HG02588 (cell line): Measurements from ENCODE around the gene IL17RA.

ENCODE experiments used
- ATAC-seq: cut with Tn5 transposase; IDR thresholded peaks from one replicate; pipeline ENCODE4 v1.9.1; 2021; ENCODE audit warnings: mild to moderate bottlenecking, moderate library complexity; ENCODE audit not compliant: unreplicated experiment

IL17RA gene

DNA sequence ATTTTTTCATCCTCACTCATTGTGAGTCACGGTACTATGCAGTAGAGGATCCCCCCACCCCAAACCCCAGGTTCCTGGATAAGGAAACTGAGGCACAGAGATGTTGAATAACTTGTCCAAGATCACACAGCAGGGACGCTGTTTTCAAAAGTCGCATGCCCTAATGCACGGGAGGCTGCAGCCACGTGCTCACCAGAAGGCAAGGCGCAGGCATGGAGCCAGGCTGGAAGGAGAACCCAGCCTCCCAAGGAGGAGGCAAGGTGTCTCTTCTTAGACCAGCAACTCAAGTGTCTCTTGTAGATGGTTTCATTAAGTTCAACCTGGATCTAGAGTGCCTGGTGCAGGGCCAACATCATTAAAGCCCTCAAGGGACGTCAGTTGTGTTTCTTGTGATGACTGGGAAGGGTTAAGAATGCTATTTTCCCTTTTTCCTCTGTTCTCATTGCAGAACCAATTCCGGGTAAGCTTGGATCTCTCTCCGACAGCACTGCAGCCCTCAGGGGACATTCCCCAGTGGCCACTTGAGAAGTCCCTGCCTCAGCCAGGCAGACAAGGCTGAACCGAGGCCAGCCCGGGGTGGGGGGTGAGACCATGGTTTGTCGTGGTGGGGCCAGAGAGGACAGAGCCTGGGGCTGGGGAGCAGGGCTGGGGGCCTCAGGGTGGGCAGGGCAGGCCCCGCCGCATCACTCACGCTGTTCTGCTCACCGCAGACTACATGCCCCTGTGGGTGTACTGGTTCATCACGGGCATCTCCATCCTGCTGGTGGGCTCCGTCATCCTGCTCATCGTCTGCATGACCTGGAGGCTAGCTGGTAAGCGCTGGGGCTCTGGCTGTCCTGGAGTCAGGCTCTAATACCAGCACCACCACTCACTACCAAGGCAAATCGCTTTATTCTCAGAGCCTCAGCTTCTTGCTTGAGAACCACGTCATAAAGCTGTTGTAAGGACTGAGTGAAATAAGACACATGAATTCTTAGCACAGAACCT is 20.6 kb downstream of the IL17RA start:
- no peak for ATAC-seq

- ATAC-seq = no peak
Measured at GRCh38 chr22:17106161-17106784, 21.5 kb downstream of the IL17RA start.

- ATAC-seq = no peak
Measured at GRCh38 chr22:17106785-17107546, 22.2 kb downstream of the IL17RA start.

DNA sequence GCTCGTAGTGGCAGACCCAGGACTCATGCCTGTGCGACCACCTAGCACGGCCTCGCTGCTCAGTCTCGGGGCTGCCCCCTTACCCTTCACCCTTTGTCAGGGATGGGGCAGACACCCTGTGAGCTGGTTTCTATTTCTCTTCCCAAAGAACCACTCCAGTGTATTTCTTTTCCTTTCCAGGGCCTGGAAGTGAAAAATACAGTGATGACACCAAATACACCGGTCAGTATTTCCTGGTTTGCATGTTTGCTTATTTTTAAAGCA is 22.7 kb downstream of the IL17RA start:
- no peak for ATAC-seq

DNA sequence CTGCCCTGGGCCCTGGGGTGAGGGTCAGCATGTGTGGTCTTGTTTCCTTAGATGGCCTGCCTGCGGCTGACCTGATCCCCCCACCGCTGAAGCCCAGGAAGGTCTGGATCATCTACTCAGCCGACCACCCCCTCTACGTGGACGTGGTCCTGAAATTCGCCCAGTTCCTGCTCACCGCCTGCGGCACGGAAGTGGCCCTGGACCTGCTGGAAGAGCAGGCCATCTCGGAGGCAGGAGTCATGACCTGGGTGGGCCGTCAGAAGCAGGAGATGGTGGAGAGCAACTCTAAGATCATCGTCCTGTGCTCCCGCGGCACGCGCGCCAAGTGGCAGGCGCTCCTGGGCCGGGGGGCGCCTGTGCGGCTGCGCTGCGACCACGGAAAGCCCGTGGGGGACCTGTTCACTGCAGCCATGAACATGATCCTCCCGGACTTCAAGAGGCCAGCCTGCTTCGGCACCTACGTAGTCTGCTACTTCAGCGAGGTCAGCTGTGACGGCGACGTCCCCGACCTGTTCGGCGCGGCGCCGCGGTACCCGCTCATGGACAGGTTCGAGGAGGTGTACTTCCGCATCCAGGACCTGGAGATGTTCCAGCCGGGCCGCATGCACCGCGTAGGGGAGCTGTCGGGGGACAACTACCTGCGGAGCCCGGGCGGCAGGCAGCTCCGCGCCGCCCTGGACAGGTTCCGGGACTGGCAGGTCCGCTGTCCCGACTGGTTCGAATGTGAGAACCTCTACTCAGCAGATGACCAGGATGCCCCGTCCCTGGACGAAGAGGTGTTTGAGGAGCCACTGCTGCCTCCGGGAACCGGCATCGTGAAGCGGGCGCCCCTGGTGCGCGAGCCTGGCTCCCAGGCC is 23.7 kb downstream of the IL17RA start:
- no peak for ATAC-seq

- no peak for ATAC-seq
Measured at GRCh38 chr22:17109113-17109865, 24.5 kb downstream of the IL17RA start.

DNA sequence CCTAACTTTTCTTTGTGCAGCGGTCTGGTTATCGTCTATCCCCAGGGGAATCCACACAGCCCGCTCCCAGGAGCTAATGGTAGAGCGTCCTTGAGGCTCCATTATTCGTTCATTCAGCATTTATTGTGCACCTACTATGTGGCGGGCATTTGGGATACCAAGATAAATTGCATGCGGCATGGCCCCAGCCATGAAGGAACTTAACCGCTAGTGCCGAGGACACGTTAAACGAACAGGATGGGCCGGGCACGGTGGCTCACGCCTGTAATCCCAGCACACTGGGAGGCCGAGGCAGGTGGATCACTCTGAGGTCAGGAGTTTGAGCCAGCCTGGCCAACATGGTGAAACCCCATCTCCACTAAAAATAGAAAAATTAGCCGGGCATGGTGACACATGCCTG is 25.2 kb downstream of the IL17RA start:
- no peak for ATAC-seq

DNA sequence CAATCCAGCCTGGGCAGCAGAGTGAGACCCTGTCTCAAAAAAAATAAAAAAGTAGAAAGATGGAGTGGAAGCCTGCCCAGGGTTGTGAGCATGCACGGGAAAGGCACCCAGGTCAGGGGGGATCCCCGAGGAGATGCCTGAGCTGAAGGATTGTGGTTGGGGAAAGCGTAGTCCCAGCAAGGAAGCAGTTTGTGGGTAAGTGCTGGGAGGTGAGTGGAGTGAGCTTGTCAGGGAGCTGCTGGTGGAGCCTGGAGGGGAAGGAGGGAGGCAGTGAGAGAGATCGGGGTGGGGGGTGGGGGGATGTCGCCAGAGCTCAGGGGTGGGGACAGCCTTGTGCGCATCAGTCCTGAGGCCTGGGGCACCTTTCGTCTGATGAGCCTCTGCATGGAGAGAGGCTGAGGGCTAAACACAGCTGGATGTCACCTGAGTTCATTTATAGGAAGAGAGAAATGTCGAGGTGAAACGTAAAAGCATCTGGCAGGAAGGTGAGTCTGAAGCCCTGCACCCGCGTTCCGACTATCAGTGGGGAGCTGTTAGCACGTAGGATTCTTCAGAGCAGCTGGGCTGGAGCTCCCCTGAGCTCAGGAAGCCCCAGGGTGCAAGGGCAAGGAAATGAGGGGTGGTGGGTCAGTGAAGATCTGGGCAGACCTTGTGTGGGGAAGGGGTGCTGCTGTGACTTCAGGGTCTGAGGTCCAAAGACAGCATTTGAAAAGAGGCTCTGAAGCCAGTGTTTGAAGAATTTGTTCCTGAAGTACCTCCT is 26.2 kb downstream of the IL17RA start:
- no peak for ATAC-seq

DNA sequence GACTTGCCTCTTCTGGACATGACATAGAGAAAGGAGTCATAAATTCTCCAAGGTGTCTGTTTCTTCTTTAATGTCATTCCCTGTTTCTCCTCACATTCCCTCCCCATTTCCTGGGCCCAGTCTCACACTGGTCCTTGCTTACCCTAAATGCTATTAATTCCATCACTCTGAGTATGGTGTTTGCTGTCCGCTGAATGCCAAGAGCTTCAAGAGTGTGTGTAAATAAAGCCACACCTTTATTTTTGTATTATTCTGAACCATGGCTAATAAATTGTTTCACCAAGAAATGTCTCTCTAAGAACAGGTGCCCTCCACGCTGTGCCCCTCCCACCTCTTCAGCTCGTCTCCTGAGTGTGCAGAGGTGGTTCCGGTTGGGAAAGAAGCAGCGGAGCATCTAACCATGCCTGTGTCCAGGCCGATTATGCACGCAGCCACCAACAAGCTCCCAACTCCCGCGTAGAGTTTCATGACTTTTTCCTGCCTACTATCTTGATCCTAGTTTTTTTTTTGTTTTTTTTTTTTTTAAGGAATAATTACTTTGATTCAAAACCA is 27.8 kb downstream of the IL17RA start:
- no peak for ATAC-seq

- no peak for ATAC-seq
Measured at GRCh38 chr22:17113600-17113999, 28.8 kb downstream of the IL17RA start.

DNA sequence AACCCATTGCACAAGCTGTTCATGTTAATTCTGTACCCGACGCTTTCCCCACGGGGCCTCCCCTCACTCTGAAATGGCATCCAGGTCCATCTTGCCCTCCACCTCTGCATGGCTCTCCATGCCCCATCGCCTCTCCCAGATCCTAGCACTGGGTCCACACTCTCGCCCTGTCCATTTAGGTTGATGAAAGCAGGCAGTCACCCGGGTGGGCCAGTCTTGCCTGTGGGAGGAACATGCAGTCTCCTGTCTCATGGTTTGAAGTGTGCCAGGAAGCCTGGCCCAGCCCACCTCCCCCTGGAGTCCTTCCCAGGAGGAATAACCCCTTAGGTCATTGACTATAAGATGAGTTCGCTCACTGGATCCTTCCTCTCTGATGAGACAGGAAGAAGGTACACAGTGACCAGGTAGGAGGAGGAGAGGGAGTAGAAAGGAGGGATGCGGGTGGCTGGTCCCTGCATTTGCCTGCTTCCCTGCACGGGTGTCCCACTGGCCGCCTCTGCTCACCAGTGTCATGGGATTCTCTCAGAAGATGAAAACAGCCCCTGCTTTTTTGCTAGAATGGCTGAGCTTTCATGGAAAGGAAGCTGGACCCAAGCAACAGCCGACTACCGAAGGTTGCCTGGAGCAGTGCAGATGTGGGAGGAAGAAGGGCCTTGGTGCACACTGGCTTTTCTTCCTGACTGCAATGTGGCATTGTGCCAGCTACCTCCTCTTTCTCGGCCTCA is 29.5 kb downstream of the IL17RA start:
- no peak for ATAC-seq

DNA sequence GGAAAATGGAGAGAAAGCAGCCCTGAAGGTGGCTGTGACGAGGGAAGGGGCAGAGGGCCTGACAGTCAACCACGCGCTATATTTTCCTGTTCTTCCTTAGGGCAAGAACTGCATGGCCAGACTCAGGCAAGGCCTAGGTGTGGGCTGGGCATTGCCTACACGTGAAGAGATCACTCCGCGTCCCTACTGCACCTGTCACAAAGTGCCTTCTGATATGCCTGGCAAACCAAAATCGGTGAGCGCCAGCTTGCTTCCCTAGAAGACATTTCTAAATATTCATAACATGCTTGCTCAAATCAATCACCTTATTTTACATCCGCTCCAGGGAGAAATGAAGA is 30.1 kb downstream of the IL17RA start:
- no peak for ATAC-seq

DNA sequence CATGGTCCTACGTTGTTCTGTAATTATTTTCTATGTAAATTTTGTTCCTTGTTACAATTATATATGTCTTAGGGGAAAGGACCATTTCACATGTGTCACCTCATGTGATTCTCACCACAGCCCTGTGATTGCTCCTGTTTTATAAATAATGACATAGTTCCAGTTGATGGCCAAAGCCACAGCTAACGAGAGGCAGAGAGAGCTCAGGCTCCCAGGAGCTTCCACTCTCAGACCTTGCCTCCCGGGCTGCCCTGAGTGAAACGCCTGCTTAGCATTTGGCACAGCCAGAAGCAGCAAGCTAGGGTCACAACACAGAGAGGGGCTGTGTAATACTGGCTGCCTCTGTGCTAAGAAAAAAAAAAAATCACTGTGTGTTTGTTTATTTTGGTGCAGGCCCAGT is 30.4 kb downstream of the IL17RA start:
- ATAC-seq = no peak

- no peak for ATAC-seq
Measured at GRCh38 chr22:17115945-17116565, 31.3 kb downstream of the IL17RA start.

- ATAC-seq = no peak
Measured at GRCh38 chr22:17116572-17117330, 32.0 kb downstream of the IL17RA start.

DNA sequence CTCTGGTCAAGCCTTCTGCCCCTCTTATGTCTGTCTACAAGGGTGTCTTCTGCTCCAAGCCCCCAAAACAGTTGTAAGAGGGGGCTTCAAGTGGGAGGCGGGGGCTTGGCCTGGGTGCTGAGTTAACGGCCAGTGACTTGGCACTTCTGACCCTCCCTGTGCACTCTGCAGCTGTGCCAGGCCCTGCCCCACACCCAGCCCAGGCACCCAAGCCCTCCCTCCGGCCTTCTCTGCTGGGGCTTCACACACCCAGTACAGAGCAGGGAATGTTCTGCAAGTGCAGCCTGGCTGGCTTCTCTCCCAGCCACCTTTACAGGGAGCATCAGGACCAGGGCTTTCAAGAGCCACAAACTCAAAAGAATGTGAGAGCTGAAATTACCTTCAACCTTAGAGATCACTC is 32.6 kb downstream of the IL17RA start:
- ATAC-seq = no peak

GRCh38 chr22:17117890-17118289 is 33.1 kb downstream of the IL17RA start:
- ATAC-seq = no peak
